ENCODE data around the gene HEBP2. TPM values are rescaled to one million over a fixed set of nuclear protein-coding genes. Genes with fewer than 3 reads are reported as not detected.

HEBP2 gene
- total RNA-seq, 1 donor from 2014 or later = 63.2 TPM

DNA sequence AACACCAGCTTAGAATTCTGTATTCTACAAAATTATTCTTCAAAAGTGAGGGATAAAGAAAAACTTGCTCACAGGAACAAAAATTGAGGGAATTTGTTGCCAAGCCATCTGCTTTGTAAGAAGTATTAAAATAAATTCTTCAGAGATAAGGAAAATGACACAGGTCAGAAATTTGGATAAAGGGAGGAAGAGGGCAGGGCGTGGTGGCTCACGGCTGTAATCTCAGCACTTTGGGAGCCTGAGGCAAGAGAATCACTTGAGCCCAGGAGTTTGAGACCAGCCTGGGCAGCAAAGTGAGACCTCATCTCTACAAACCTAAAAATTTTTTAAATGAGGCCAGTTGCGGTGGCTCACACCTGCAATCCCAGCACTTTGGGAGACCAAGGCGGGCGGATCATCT, 14.5 kb upstream of the HEBP2 start:
- Histone ChIP-seq H3K9me3 (no peaks in the 10 kb centered on the region), H3K4me3 (no peak overlapping the region), H3K27me3 (no peaks in the 10 kb centered on the region), H3K27ac (no peak overlapping the region), H3K4me1 (no peaks in the 10 kb centered on the region), H3K36me3 (no peaks in the 10 kb centered on the region)
- intact Hi-C loops (cut with DNase I) = no loop called here
- TF ChIP-seq, protein P1, sequence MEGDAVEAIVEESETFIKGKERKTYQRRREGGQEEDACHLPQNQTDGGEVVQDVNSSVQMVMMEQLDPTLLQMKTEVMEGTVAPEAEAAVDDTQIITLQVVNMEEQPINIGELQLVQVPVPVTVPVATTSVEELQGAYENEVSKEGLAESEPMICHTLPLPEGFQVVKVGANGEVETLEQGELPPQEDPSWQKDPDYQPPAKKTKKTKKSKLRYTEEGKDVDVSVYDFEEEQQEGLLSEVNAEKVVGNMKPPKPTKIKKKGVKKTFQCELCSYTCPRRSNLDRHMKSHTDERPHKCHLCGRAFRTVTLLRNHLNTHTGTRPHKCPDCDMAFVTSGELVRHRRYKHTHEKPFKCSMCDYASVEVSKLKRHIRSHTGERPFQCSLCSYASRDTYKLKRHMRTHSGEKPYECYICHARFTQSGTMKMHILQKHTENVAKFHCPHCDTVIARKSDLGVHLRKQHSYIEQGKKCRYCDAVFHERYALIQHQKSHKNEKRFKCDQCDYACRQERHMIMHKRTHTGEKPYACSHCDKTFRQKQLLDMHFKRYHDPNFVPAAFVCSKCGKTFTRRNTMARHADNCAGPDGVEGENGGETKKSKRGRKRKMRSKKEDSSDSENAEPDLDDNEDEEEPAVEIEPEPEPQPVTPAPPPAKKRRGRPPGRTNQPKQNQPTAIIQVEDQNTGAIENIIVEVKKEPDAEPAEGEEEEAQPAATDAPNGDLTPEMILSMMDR (IDR thresholded peaks at IDR 0.05) = no peak
- no peak for DNase-seq (ENCODE audit: low spot score in 2 of 2)

DNA sequence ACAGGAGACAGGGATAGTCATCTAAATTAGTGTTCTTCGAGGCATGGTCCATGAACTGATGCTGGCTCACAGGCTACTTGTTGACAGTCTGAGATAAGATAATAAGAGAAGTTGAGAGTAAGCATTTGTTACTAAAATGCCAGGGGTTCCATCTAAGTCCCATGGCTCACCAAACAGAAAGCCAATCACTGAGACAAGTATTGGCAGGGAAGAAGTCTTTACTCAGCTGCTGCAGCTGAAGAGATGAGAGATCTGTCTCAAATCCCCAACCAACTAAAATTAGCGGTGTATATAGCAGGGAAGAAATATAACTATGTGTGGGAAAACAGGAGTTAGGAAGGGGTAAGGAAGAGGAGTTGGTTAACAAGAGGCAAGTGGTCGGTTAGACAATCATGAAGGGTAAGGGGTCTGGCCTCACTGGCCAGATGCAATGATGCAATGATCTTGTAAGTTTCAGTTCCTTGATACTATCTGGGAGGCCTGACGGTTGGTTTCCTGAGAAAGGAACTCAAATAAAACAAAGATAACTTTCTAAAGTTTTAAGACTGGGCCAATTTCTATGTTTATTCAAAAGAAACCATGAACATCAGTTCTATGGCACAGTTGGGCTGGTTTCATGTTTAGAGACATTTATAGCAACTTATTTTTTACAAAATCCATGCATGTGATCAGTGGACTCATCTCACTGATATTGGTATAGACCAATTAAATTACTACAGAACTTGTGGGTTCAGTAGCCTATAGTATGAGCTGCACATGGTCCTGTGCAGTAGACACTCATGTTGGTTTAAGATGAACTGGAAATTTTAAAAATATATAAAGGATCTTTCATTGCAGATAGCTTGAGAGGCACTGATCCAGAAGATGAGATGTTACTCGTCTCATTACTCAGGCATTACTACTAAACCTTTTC, 9.9 kb upstream of the HEBP2 start:
- intact Hi-C loops (cut with DNase I) = no loop called here
- H3K27me3 ChIP-seq = no peaks in the 10 kb centered on the region

DNA sequence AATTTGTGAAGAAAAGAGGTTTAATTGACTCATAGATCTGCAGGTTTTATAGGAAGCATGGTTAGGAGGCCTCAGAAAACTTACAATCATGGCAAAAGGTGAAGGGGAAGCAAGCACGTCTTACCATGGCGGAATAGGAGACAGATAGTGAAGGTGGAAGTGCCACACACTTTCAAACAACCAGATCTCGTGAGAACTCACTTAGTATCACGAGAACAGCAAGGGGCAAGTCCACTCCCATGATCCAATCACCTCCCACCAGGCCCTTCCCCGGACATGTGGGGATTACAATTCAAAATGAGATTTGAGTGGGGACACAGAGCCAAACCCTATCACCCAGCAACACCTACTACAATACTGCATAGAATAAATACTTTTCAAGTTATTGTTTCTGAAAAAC, 7.3 kb upstream of the HEBP2 start:
- no peak for DNase-seq (ENCODE audit: low spot score in 2 of 2)
- Histone ChIP-seq H3K27ac (no peak overlapping the region), H3K27me3 (no peaks in the 10 kb centered on the region), H3K4me3 (no peak overlapping the region), H3K9me3 (no peaks in the 10 kb centered on the region), H3K4me1 (no peaks in the 10 kb centered on the region), H3K36me3 (no peaks in the 10 kb centered on the region)
- TF ChIP-seq, protein P1 (IDR thresholded peaks at IDR 0.05) = no peak
- intact Hi-C loops (cut with DNase I) = no loop called here

More for the DNA sequence above, 9.9 kb upstream of the HEBP2 start:
- Histone ChIP-seq H3K36me3 (no peaks in the 10 kb centered on the region), H3K4me1 (no peaks in the 10 kb centered on the region), H3K4me3 (no peak overlapping the region), H3K9me3 (no peaks in the 10 kb centered on the region), H3K27ac (no peak overlapping the region)
- TF ChIP-seq, protein P1 (IDR thresholded peaks at IDR 0.05) = no peak
- DNase-seq (ENCODE audit: low spot score in 2 of 2) = no peak

DNA sequence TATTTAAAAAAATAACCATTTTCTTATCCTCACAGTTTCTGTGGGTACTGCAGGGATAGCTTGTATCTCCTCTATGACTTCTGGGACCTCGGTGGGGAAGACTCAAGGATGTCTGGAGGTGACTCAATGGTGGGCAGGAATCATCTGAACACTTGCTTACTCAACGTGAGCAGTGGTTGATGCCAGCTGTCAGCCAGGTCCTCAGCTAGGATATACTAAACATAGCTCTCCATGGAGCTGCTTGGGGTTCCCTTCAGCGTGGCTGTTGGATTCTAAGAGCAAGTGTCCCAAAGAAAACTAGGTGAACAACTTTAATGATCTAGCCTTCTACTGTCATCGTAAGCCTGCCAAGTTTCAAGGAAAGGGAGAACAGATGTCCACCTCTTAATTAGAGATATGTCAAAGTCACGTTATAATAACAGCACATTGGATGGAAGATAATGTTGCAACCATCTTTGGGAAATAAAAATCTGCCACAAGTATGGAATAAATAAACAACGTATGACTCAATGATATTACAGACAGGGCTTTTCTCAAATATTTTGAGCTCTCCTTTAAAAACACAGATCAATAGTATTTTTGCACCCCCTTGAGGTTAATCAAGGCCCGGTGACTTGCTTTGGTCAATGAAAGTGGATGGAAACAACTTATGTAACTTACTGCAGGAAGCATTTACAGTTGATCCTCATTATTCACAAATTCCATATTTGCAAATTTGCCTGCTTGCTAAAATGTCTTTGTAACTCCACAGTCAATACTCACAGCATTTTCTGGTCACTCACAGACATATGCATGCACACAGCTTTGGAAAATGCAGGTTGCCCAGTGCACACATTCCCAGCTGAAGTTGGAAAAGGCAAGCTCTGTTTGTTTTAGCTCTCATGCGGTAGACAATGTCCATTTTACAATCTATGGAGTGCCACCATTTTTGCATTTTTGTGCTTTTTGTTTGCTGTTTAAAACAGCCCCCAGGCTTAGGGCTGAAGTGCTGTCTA, 6.6 kb upstream of the HEBP2 start:
- Histone ChIP-seq H3K4me1 (no peaks in the 10 kb centered on the region), H3K9me3 (no peaks in the 10 kb centered on the region), H3K27ac (no peak overlapping the region), H3K4me3 (no peak overlapping the region), H3K27me3 (no peaks in the 10 kb centered on the region), H3K36me3 (no peaks in the 10 kb centered on the region)
- DNase-seq (ENCODE audit: low spot score in 2 of 2) = no peak
- TF ChIP-seq, protein P1 (IDR thresholded peaks at IDR 0.05) = no peak
- intact Hi-C loops (cut with DNase I) = no loop called here

DNA sequence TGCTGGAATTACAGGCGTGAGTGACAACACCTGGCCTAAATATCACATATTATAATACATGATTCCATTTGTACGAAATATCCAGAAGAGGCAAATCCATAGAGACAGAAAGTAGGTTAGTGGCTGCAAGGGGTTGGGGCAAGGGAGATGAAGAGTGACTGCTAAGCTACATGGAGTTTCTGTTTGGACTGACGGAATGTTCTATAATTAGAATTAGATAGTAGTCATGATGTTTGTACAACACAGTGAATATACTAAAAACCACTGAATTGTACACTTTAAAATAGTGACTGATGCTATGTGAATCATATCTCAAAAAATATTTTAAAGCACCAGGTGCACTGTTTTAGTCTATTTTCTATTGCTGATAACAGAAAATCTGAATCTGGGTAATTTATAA, 3.7 kb upstream of the HEBP2 start:
- no peaks in the 10 kb centered on the region for H3K27me3 ChIP-seq
- H3K4me3 ChIP-seq = no peak overlapping the region
- intact Hi-C loops (cut with DNase I) = loop anchor here (5.0 to 10.0 kb wide), 3 partner anchors 293 to 536 kb away; partner anchors contain the start of genes CCDC28A, PERP and TNFAIP3
- no peak for DNase-seq (ENCODE audit: low spot score in 2 of 2)
- H3K9me3 ChIP-seq = no peaks in the 10 kb centered on the region
- no peaks in the 10 kb centered on the region for H3K36me3 ChIP-seq
- H3K27ac ChIP-seq = no peak overlapping the region
- H3K4me1 ChIP-seq = peaks cover 0 to 5% of the 10 kb centered on the region in 2 donors
- TF ChIP-seq, protein P1 (IDR thresholded peaks at IDR 0.05) = no peak
